H9 (cell line): ENCODE data around the gene RORB. TPM values are rescaled to one million over a fixed set of nuclear protein-coding genes. Genes with fewer than 3 reads are reported as not detected.

Experiments used
- DNase-seq: peaks from one replicate; pipeline ENCODE4 v3.0.0-alpha.2; 2017
- H2AFZ ChIP-seq: one replicate; pipeline ENCODE4 v1.6.1; 2013; ENCODE audit warnings: mild to moderate bottlenecking, low read length, control low read depth, moderate library complexity
- H2AK5ac ChIP-seq: 2 replicates; pipeline ENCODE4 v1.6.1; 2013; ENCODE audit warnings: low read length, control low read depth, mixed read lengths; ENCODE audit not compliant: insufficient read length
- H2BK120ac ChIP-seq: one replicate; pipeline ENCODE4 v1.6.1; 2013; ENCODE audit warnings: low read depth, mild to moderate bottlenecking, low read length, control low read depth, inconsistent platforms; ENCODE audit not compliant: poor library complexity, severe bottlenecking
- H2BK12ac ChIP-seq: 2 replicates; pipeline ENCODE4 v1.6.1; 2013; ENCODE audit warnings: low read length, control low read depth, mixed read lengths, low read depth; ENCODE audit not compliant: insufficient read length
- H2BK15ac ChIP-seq: 2 replicates; pipeline ENCODE4 v1.6.1; 2013; ENCODE audit warnings: low read depth, low read length, control low read depth
- H2BK20ac ChIP-seq: one replicate; pipeline ENCODE4 v1.6.1; 2013; ENCODE audit warnings: low read depth, mild to moderate bottlenecking, low read length, control low read depth, inconsistent platforms; ENCODE audit not compliant: poor library complexity, severe bottlenecking
- H2BK5ac ChIP-seq: 2 replicates; pipeline ENCODE4 v1.6.1; 2013; ENCODE audit warnings: low read length, control low read depth, mixed read lengths; ENCODE audit not compliant: insufficient read length
- H3K14ac ChIP-seq: 2 replicates; pipeline ENCODE4 v1.6.1; 2013; ENCODE audit warnings: low read length, control low read depth; ENCODE audit not compliant: insufficient read depth
- H3K18ac ChIP-seq: 2 replicates; pipeline ENCODE4 v1.6.1; 2013; ENCODE audit warnings: low read depth, mild to moderate bottlenecking, mixed read lengths, low read length, control low read depth; ENCODE audit not compliant: insufficient read length
- H3K23ac ChIP-seq: 2 replicates; pipeline ENCODE4 v1.6.1; 2013; ENCODE audit warnings: low read length, control low read depth, mixed read lengths, low read depth; ENCODE audit not compliant: insufficient read length
- H3K23me2 ChIP-seq: 2 replicates; pipeline ENCODE4 v1.6.1; 2013; ENCODE audit warnings: low read depth, mild to moderate bottlenecking, mixed read lengths, low read length, control low read depth; ENCODE audit not compliant: insufficient read length, poor library complexity, severe bottlenecking
- H3K27ac ChIP-seq: 2 replicates; pipeline ENCODE4 v1.5.1; 2013; ENCODE audit warnings: low read length, control low read depth, mixed read lengths, low read depth; ENCODE audit not compliant: insufficient read length
- H3K27me3 ChIP-seq: 2 replicates; pipeline ENCODE4 v1.6.1; 2013; ENCODE audit warnings: low read length, control low read depth, inconsistent platforms; ENCODE audit not compliant: insufficient read depth
- H3K4ac ChIP-seq: 2 replicates; pipeline ENCODE4 v1.6.1; 2013; ENCODE audit warnings: low read depth, mild to moderate bottlenecking, control low read depth, inconsistent platforms, low read length, moderate library complexity
- H3K4me1 ChIP-seq: 2 replicates; pipeline ENCODE4 v1.6.1; 2013; ENCODE audit warnings: low read length, control low read depth, inconsistent platforms; ENCODE audit not compliant: insufficient read depth
- H3K4me2 ChIP-seq: 2 replicates; pipeline ENCODE4 v1.6.1; 2013; ENCODE audit warnings: low read length, control low read depth, mixed read lengths; ENCODE audit not compliant: insufficient read length, insufficient read depth
- H3K56ac ChIP-seq: 2 replicates; pipeline ENCODE4 v1.6.1; 2013; ENCODE audit warnings: low read depth, mild to moderate bottlenecking, mixed read lengths, low read length, control low read depth; ENCODE audit not compliant: insufficient read length
- H3K79me1 ChIP-seq: 2 replicates; pipeline ENCODE4 v1.6.1; 2013; ENCODE audit warnings: low read depth, mild to moderate bottlenecking, moderate library complexity, low read length, control low read depth, inconsistent platforms; ENCODE audit not compliant: insufficient read depth, poor library complexity, severe bottlenecking
- H3K79me2 ChIP-seq: 2 replicates; pipeline ENCODE4 v1.6.1; 2013; ENCODE audit warnings: low read length, control low read depth, inconsistent platforms; ENCODE audit not compliant: insufficient read depth
- H3K9ac ChIP-seq: 2 replicates; pipeline ENCODE4 v1.6.1; 2013; ENCODE audit warnings: low read length, control low read depth, mixed read lengths; ENCODE audit not compliant: insufficient read length; ENCODE audit errors: extremely low read depth
- H3K9me3 ChIP-seq: one replicate; pipeline ENCODE4 v1.6.1; 2013; ENCODE audit warnings: low read depth, low read length, inconsistent platforms; ENCODE audit not compliant: control insufficient read depth
- H3T11ph ChIP-seq: one replicate; pipeline ENCODE4 v1.6.1; 2013; ENCODE audit warnings: mild to moderate bottlenecking, low read length, control low read depth, inconsistent platforms
- H4K20me1 ChIP-seq: one replicate; pipeline ENCODE4 v1.6.1; 2013; ENCODE audit not compliant: control insufficient read depth, insufficient read length, insufficient read depth
- H4K5ac ChIP-seq: 2 replicates; pipeline ENCODE4 v1.6.1; 2013; ENCODE audit warnings: low read depth, mild to moderate bottlenecking, mixed read lengths, low read length, control low read depth; ENCODE audit not compliant: insufficient read length
- H4K8ac ChIP-seq: replicated peaks from 2 replicates; pipeline ENCODE4 v1.6.1; 2013; ENCODE audit warnings: low read length, control low read depth, mixed read lengths, low read depth; ENCODE audit not compliant: insufficient read length
- H4K91ac ChIP-seq: 2 replicates; pipeline ENCODE4 v1.6.1; 2013; ENCODE audit warnings: low read depth, mild to moderate bottlenecking, moderate library complexity, mixed read lengths, low read length, control low read depth; ENCODE audit not compliant: insufficient read length
- H3K27ac Mint-ChIP-seq, 3 experiments: 2 replicates in 2 of 3; 3 replicates in 1 of 3; pipeline ENCODE4 v1.8.0; 2020 to 2021; ENCODE audit warnings: mixed read lengths in 3 of 3, mild to moderate bottlenecking in 1 of 3, moderate library complexity in 1 of 3
- H3K27me3 Mint-ChIP-seq: 2 replicates; pipeline ENCODE4 v1.8.0; 2021; ENCODE audit warnings: low read depth, mild to moderate bottlenecking, moderate library complexity, mixed read lengths
- H3K36me3 Mint-ChIP-seq, 3 experiments: 2 replicates in 2 of 3; 3 replicates in 1 of 3; pipeline ENCODE4 v1.8.0; 2020 to 2021; ENCODE audit warnings: low read depth in 3 of 3, mixed read lengths in 3 of 3; ENCODE audit not compliant: insufficient read depth in 1 of 3
- H3K4me1 Mint-ChIP-seq, 2 experiments: 2 replicates each; pipeline ENCODE4 v1.8.0; 2020; ENCODE audit warnings: mixed read lengths in 2 of 2
- H3K4me3 Mint-ChIP-seq, 2 experiments: 2 replicates in 1 of 2; 3 replicates in 1 of 2; pipeline ENCODE4 v1.8.0; 2020 to 2021; ENCODE audit warnings: mild to moderate bottlenecking in 2 of 2, mixed read lengths in 2 of 2, moderate library complexity in 1 of 2
- H3K9me3 Mint-ChIP-seq, 2 experiments: 2 replicates in 1 of 2; 3 replicates in 1 of 2; pipeline ENCODE4 v1.8.0; 2020; ENCODE audit warnings: mild to moderate bottlenecking in 2 of 2, mixed read lengths in 2 of 2, moderate library complexity in 1 of 2
- WGBS: extraction: QIAGEN DNeasy Blood & Tissue Kit; methylation state at CpG from one replicate; pipeline ENCODE4 v1.1.7; 2013; ENCODE audit warnings: missing lambda C conversion rate, low lambda C conversion rate, mixed read lengths; ENCODE audit not compliant: insufficient read length; ENCODE audit errors: extremely low coverage; 5-methylcytosine and 5-hydroxymethylcytosine counted together
- total RNA-seq: library from RNA; stranded (reverse); gene quantifications from 2 replicates; pipeline ENCODE4 v1.2.1, GENCODE V29; 2021
- TF ChIP-seq, protein P1 (sequence below): fragments of 200-600 bp; sonication (generic); conservative IDR thresholded peaks from 3 replicates; pipeline ENCODE4 v1.8.0; 2021; ENCODE audit warnings: antibody characterized with exemption, mild to moderate bottlenecking

Gene RORB
- total RNA-seq, 1 experiment from 2014 or later: 0.31 TPM

DNA sequence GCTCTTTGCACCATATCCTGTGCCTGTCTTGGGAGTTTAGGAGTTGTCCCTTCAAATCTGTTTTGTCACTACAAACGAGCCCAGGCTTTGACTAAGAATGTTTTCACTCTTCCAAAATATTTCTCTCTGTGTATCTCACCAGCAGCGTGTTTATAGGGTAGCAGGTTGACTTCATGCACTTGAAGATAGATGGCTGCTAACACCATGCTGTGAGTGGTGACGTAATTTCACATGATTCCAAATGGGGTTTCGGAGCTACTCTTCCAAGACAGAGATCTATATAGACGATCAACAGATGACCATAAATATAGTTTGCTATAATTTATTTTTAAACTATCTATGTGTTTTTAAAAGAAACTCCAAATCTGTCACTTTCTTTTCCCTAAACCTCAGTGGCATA, 30.6 kb downstream of the RORB start:
- Histone ChIP-seq H3K9ac (no peak overlapping the region), H3K4me1 (peaks cover 3% of the 10 kb centered on the region; the same call in 1 of the 2 replicates), H2AFZ (no peak overlapping the region), H3K14ac (no peak overlapping the region), H2BK120ac (no peak overlapping the region), H4K5ac (no peak overlapping the region), H3K56ac (no peak overlapping the region), H3K9me3 (no peaks in the 10 kb centered on the region), H3K79me1 (no peaks in the 10 kb centered on the region), H4K20me1 (no peaks in the 10 kb centered on the region), H3T11ph (no peak overlapping the region), H3K18ac (no peak overlapping the region), H2BK20ac (no peak overlapping the region), H3K4me2 (no peak overlapping the region), H3K27ac (no peak overlapping the region), H2AK5ac (no peak overlapping the region), H3K23me2 (no peaks in the 10 kb centered on the region), H3K23ac (no peak overlapping the region), H3K4ac (no peak overlapping the region), H2BK12ac (no peak overlapping the region), H2BK5ac (no peak overlapping the region), H3K27me3 (no peaks in the 10 kb centered on the region), H4K91ac (no peak overlapping the region), H3K79me2 (no peaks in the 10 kb centered on the region), H2BK15ac (no peak overlapping the region), H4K8ac (no peak overlapping the region)
- Mint-ChIP-seq H3K4me3 (no peak overlapping the region), H3K27me3 (no peaks in the 10 kb centered on the region), H3K9me3 (no peaks in the 10 kb centered on the region), H3K36me3 (no peaks in the 10 kb centered on the region), H3K4me1 (peaks cover 27 to 32% of the 10 kb centered on the region in 2 experiments), H3K27ac (no peak overlapping the region)
- TF ChIP-seq, protein P1, sequence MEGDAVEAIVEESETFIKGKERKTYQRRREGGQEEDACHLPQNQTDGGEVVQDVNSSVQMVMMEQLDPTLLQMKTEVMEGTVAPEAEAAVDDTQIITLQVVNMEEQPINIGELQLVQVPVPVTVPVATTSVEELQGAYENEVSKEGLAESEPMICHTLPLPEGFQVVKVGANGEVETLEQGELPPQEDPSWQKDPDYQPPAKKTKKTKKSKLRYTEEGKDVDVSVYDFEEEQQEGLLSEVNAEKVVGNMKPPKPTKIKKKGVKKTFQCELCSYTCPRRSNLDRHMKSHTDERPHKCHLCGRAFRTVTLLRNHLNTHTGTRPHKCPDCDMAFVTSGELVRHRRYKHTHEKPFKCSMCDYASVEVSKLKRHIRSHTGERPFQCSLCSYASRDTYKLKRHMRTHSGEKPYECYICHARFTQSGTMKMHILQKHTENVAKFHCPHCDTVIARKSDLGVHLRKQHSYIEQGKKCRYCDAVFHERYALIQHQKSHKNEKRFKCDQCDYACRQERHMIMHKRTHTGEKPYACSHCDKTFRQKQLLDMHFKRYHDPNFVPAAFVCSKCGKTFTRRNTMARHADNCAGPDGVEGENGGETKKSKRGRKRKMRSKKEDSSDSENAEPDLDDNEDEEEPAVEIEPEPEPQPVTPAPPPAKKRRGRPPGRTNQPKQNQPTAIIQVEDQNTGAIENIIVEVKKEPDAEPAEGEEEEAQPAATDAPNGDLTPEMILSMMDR: no peak
- no CpG with 5 or more reads among the region's 5 CpGs for WGBS
- no peak for DNase-seq
